Ishikawa (cell line): Measurements from ENCODE around the gene PTPRD.

Source experiments
- CEBPB ChIP-seq: IDR thresholded peaks from 2 replicates; pipeline ENCODE4 v1.6.1; 2012
- CREB1 ChIP-seq: IDR thresholded peaks from 2 replicates; pipeline ENCODE4 v1.6.1; 2012; ENCODE audit warnings: low read depth
- EGR1 ChIP-seq: IDR thresholded peaks from 2 replicates; pipeline ENCODE4 v1.6.1; 2012
- EP300 ChIP-seq: IDR thresholded peaks from 2 replicates; pipeline ENCODE4 v1.6.1; 2012; ENCODE audit warnings: borderline replicate concordance
- FOXM1 ChIP-seq: IDR thresholded peaks from 2 replicates; pipeline ENCODE4 v1.6.1; 2012; ENCODE audit warnings: low read depth, borderline replicate concordance
- NFIC ChIP-seq: IDR thresholded peaks from 2 replicates; pipeline ENCODE4 v1.6.1; 2012
- RAD21 ChIP-seq: IDR thresholded peaks from 2 replicates; pipeline ENCODE4 v1.6.1; 2012; ENCODE audit warnings: low read depth
- TAF1 ChIP-seq: IDR thresholded peaks from 2 replicates; pipeline ENCODE4 v1.6.1; 2012; ENCODE audit warnings: low read depth, mild to moderate bottlenecking
- TCF12 ChIP-seq: IDR thresholded peaks from 2 replicates; pipeline ENCODE4 v1.6.1; 2012; ENCODE audit warnings: low read depth
- TEAD4 ChIP-seq: IDR thresholded peaks from 2 replicates; pipeline ENCODE4 v1.6.1; 2012
- YY1 ChIP-seq: IDR thresholded peaks from 2 replicates; pipeline ENCODE4 v1.6.1; 2012; ENCODE audit warnings: low read depth
- ZBTB7A ChIP-seq: IDR thresholded peaks from 2 replicates; pipeline ENCODE4 v1.6.1; 2012; ENCODE audit warnings: low read depth
- TF ChIP-seq, protein P1 (sequence below): IDR thresholded peaks from 2 replicates; pipeline ENCODE4 v1.6.1; 2012
- TF ChIP-seq, protein P2 (sequence below): IDR thresholded peaks from 2 replicates; pipeline ENCODE4 v1.6.1; 2012; ENCODE audit warnings: low read depth, mild to moderate bottlenecking
- TF ChIP-seq, protein P3 (sequence below): IDR thresholded peaks from 2 replicates; pipeline ENCODE4 v1.6.1; 2012

PTPRD gene

DNA sequence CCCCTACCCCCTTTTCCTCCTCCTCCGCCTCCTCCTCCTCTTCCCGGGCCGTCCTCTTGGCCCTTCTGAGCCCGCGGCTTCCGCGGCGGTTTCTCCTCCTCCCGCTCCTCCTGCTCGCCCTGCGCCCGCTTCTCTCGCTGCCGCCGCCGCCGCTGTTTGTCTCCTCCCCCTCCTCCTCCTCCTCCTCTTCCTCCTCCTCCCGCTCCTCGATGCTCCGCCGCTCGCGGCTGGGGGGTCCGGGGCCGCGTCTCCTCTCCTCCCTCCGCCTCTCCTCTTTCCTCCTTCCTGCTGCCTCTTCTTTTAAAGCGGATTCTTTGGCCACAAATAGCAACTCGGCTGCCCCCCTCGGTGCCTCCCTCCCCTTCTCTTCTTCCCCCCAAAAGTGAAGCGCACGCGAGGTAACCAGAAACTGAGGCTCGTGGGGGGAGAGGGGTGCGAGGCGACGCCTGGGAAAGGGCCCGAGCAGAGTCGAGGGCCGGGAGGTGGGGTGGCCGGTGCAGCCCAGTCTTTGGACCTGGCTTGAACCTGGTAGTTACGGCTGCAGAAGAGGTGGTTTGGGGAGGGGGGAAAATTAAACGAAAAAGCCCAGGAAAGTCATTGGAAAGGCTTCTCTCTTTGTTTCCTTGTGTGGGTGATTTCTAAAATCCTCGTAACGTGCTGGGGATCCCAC is 1754.7 kb downstream of the PTPRD start:
- TF ChIP-seq RAD21, result no peak
- no peak for TF ChIP-seq TAF1

DNA sequence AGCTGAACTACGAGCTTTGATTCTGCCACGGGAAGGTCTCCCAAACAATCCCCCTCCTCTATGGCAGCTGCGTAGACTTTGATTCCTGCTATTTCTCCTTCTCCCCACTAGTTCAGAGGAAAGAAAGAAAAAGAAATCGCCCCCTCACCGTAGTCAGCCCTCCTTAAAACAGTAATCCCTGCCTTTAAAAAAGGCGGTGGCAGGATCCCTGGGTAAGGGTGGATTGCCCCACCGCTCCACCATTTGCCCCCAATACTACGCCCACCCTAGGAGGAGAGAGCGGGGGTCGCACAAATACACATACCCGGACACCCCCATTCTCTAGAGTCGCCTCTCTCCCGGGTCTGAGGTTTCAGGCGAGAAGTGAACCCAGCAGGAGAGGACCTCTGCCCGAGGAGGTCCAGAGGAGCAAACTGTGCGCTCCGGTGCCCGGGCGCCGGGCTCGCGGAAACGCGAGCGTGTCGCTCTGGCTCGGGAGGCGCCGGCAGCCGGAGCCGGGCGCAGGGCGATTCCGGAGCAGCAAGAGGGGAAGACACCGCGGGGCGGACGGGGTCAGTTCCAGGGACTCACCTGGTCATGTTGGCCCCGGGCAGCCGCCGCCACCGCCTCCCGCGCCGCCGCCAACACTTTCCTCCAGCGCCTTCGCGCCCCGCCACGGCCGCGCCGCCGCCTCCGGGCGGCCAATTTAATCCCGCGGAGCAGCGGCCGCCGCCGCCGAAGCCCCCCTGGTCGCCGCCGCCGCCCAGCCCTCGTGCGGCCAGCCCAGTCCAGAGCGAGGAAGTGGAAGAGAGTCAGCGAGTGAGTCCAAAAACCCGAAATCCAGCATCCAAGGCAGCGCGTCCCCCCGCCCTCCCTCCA is 1755.5 kb downstream of the PTPRD start:
- TF ChIP-seq TEAD4 (no peak), EGR1 (no peak), CREB1 (no peak), CEBPB (no peak), YY1 (no peak), EP300 (no peak), TAF1 (no peak), ZBTB7A (no peak), RAD21 (no peak), TCF12 (no peak), FOXM1 (no peak), NFIC (no peak)
- TF ChIP-seq, protein P1, sequence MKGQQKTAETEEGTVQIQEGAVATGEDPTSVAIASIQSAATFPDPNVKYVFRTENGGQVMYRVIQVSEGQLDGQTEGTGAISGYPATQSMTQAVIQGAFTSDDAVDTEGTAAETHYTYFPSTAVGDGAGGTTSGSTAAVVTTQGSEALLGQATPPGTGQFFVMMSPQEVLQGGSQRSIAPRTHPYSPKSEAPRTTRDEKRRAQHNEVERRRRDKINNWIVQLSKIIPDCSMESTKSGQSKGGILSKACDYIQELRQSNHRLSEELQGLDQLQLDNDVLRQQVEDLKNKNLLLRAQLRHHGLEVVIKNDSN, result no peak
- TF ChIP-seq, protein P2, sequence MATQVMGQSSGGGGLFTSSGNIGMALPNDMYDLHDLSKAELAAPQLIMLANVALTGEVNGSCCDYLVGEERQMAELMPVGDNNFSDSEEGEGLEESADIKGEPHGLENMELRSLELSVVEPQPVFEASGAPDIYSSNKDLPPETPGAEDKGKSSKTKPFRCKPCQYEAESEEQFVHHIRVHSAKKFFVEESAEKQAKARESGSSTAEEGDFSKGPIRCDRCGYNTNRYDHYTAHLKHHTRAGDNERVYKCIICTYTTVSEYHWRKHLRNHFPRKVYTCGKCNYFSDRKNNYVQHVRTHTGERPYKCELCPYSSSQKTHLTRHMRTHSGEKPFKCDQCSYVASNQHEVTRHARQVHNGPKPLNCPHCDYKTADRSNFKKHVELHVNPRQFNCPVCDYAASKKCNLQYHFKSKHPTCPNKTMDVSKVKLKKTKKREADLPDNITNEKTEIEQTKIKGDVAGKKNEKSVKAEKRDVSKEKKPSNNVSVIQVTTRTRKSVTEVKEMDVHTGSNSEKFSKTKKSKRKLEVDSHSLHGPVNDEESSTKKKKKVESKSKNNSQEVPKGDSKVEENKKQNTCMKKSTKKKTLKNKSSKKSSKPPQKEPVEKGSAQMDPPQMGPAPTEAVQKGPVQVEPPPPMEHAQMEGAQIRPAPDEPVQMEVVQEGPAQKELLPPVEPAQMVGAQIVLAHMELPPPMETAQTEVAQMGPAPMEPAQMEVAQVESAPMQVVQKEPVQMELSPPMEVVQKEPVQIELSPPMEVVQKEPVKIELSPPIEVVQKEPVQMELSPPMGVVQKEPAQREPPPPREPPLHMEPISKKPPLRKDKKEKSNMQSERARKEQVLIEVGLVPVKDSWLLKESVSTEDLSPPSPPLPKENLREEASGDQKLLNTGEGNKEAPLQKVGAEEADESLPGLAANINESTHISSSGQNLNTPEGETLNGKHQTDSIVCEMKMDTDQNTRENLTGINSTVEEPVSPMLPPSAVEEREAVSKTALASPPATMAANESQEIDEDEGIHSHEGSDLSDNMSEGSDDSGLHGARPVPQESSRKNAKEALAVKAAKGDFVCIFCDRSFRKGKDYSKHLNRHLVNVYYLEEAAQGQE, result no peak
- TF ChIP-seq, protein P3, sequence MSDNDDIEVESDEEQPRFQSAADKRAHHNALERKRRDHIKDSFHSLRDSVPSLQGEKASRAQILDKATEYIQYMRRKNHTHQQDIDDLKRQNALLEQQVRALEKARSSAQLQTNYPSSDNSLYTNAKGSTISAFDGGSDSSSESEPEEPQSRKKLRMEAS, result no peak

DNA sequence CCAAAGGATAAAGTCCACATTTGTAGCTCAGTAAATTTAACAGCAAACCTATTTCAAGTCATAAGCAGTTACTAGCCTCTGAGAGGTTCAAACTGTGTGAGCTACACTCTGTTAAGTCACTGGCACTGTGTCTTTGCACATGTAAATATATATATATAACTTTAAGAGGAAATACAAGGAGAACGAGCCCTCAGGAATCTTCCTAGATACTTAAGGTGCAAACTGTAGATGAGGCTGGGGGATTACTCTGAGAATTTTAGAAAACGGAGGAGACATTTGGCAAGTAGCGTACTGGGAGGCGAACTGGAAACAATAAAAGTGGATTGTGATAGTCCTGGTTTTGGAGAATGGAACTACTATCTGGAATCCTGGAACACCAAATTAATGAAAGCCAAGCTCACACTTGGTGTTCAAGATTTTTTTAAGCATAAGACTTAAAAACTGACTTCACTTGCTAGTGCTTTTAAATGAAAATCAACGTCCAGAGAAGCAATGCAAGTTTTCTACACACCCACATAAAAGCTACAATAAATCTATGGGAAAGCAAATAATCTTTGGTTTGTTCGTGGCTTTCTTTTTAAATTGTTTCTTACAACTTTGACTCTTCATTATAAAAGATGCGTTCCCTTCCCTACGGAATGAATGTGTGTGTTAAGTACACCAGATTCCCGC is 1756.3 kb downstream of the PTPRD start:
- TF ChIP-seq, protein P3, result no peak
- TF ChIP-seq TAF1, result no peak
- TF ChIP-seq EP300, result no peak
- no peak for TF ChIP-seq ZBTB7A
- TF ChIP-seq TEAD4, result no peak
- TF ChIP-seq, protein P1, result no peak
- no peak for TF ChIP-seq FOXM1
- TF ChIP-seq CREB1, result no peak
- no peak for TF ChIP-seq RAD21

DNA sequence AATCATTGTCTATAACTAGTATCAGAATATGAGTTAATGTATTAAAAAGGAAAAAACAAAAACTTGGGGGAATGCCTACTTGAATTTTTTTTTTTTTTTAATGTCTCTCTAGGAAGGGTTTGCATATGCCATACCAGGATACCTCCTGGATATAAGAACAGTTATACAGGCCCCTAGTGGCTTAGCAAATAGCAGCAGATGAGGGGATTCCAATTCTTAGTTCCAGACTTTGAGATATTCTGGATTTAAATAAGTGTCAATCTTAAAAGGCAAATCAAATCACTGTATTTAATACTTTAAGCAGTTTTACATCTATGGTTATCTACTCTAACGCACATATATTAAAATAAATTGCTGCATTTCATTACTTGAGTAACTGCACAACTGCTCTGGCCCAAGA is 1757.8 kb downstream of the PTPRD start:
- TF ChIP-seq TAF1 (no peak), NFIC (no peak), RAD21 (no peak), FOXM1 (no peak), EGR1 (no peak), EP300 (no peak), TCF12 (no peak), TEAD4 (no peak), ZBTB7A (no peak), CREB1 (no peak), CEBPB (no peak), YY1 (no peak)
- TF ChIP-seq, protein P2, result no peak
- TF ChIP-seq, protein P1, result no peak
- TF ChIP-seq, protein P3, result no peak
